ENCODE measurements around the gene PCK1. TPM values are rescaled to one million over a fixed set of nuclear protein-coding genes. Genes with fewer than 3 reads are reported as not detected.

Gene PCK1
- total and polyA plus RNA-seq, 9 donors = 0.30 to 133 (median 1.9) TPM

GRCh38 chr20:57532104-57532503 lies 28.8 kb upstream of the PCK1 start:
- intact Hi-C loops (cut with DNase I) = no loop called here
- Histone ChIP-seq H3K4me3 (no peak overlapping the region), H3K27me3 (no peaks in the 10 kb centered on the region), H3K36me3 (no peaks in the 10 kb centered on the region), H3K4me1 (ENCODE audit: insufficient read depth) (no peaks in the 10 kb centered on the region), H3K27ac (no peak overlapping the region), H3K9me3 (peaks cover 0 to 1% of the 10 kb centered on the region in 2 donors)
- WGBS, 3 donors = 19 to 46% (median 23%) methylated on average over 2 of the region's 2 CpGs
- DNase-seq = no peak
- TF ChIP-seq POLR2A (IDR thresholded peaks at IDR 0.05) (no peak), EP300 (IDR thresholded peaks at IDR 0.05) (no peak)
- TF ChIP-seq, protein P1, sequence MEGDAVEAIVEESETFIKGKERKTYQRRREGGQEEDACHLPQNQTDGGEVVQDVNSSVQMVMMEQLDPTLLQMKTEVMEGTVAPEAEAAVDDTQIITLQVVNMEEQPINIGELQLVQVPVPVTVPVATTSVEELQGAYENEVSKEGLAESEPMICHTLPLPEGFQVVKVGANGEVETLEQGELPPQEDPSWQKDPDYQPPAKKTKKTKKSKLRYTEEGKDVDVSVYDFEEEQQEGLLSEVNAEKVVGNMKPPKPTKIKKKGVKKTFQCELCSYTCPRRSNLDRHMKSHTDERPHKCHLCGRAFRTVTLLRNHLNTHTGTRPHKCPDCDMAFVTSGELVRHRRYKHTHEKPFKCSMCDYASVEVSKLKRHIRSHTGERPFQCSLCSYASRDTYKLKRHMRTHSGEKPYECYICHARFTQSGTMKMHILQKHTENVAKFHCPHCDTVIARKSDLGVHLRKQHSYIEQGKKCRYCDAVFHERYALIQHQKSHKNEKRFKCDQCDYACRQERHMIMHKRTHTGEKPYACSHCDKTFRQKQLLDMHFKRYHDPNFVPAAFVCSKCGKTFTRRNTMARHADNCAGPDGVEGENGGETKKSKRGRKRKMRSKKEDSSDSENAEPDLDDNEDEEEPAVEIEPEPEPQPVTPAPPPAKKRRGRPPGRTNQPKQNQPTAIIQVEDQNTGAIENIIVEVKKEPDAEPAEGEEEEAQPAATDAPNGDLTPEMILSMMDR (IDR thresholded peaks at IDR 0.05) = no peak

DNA sequence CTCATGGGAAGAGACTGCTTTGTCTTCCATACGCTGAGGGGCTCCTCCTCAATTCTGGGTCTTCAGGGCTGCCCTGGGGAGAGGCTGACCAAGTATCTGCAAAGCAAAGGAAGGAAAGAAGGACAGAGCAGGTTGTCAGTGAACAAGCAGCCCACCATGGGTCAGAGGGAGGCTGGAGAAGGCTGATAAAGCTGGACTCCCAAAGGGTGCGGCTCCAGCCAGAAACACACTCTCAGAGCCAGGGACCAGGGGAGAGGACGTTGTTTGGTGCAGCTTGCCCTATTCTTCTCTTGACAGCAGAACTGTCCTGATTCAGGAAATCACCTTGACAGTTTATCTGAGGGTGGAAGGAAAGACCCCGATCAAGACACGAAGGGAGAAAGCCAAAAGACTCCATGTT lies 25.6 kb upstream of the PCK1 start:
- H3K27me3 ChIP-seq = no peaks in the 10 kb centered on the region
- no peak overlapping the region for H3K27ac ChIP-seq
- peaks cover 0 to 10% of the 10 kb centered on the region in 2 donors for H3K9me3 ChIP-seq
- H3K36me3 ChIP-seq = no peaks in the 10 kb centered on the region
- intact Hi-C loops (cut with DNase I) = no loop called here
- TF ChIP-seq EP300 (IDR thresholded peaks at IDR 0.05) = no peak
- TF ChIP-seq, protein P1 (IDR thresholded peaks at IDR 0.05) = no peak
- no peak for TF ChIP-seq POLR2A (IDR thresholded peaks at IDR 0.05)
- no peak overlapping the region for H3K4me3 ChIP-seq
- no peak for DNase-seq
- 73 to 75% (median 74%) methylated on average over 5 of the region's 5 CpGs for WGBS, 3 donors
- H3K4me1 ChIP-seq (ENCODE audit: insufficient read depth) = no peaks in the 10 kb centered on the region

GRCh38 chr20:57536120-57536708 lies 24.7 kb upstream of the PCK1 start:
- WGBS, 3 donors = 49 to 51% (median 50%) methylated on average over 3 of the region's 3 CpGs
- no peaks in the 10 kb centered on the region for H3K27me3 ChIP-seq
- TF ChIP-seq POLR2A (IDR thresholded peaks at IDR 0.05) (no peak), EP300 (IDR thresholded peaks at IDR 0.05) (no peak)
- TF ChIP-seq, protein P1 (IDR thresholded peaks at IDR 0.05) = no peak
- H3K4me3 ChIP-seq = no peak overlapping the region
- H3K36me3 ChIP-seq = no peaks in the 10 kb centered on the region
- H3K9me3 ChIP-seq = peaks cover 0 to 10% of the 10 kb centered on the region in 2 donors
- H3K4me1 ChIP-seq (ENCODE audit: insufficient read depth) = no peaks in the 10 kb centered on the region
- no peak for DNase-seq
- H3K27ac ChIP-seq = no peak overlapping the region
- intact Hi-C loops (cut with DNase I) = no loop called here

GRCh38 chr20:57536771-57537724 lies 23.9 kb upstream of the PCK1 start:
- no peak overlapping the region for H3K27ac ChIP-seq
- H3K4me1 ChIP-seq (ENCODE audit: insufficient read depth) = no peaks in the 10 kb centered on the region
- no peak overlapping the region for H3K4me3 ChIP-seq
- H3K9me3 ChIP-seq = peaks cover 0 to 10% of the 10 kb centered on the region in 2 donors
- intact Hi-C loops (cut with DNase I) = no loop called here
- no peak for TF ChIP-seq POLR2A (IDR thresholded peaks at IDR 0.05)
- TF ChIP-seq, protein P1 (IDR thresholded peaks at IDR 0.05) = no peak
- TF ChIP-seq EP300 (IDR thresholded peaks at IDR 0.05) = no peak
- H3K36me3 ChIP-seq = no peaks in the 10 kb centered on the region
- H3K27me3 ChIP-seq = no peaks in the 10 kb centered on the region
- WGBS, 3 donors = 67 to 75% (median 71%) methylated on average over 4 of the region's 4 CpGs
- DNase-seq = no peak

Data from ovary (tissue), 9 donors.